Ectodermal cell (in vitro differentiated cells): ENCODE measurements around the gene TASP1.

ENCODE experiments used
- H3K27ac ChIP-seq: 2 replicates; pipeline ENCODE4 v1.7.0; 2013; ENCODE audit warnings: mild to moderate bottlenecking, low read depth, low read length; ENCODE audit not compliant: insufficient read depth, poor library complexity, severe bottlenecking
- H3K27me3 ChIP-seq: 2 replicates; pipeline ENCODE4 v1.7.0; 2013; ENCODE audit warnings: mild to moderate bottlenecking, low read length; ENCODE audit not compliant: insufficient read depth, control insufficient read depth, poor library complexity, severe bottlenecking
- H3K36me3 ChIP-seq: one replicate; pipeline ENCODE4 v1.7.0; 2013; ENCODE audit warnings: low read length; ENCODE audit not compliant: control insufficient read depth, insufficient read depth
- H3K4me1 ChIP-seq: one replicate; pipeline ENCODE4 v1.7.0; 2013; ENCODE audit warnings: low read length; ENCODE audit not compliant: control insufficient read depth, insufficient read depth
- H3K4me3 ChIP-seq: 2 replicates; pipeline ENCODE4 v1.7.0; 2013; ENCODE audit warnings: low read depth, low read length, control low read depth; ENCODE audit not compliant: insufficient read depth
- H3K9me3 ChIP-seq: 2 replicates; pipeline ENCODE4 v1.7.0; 2013; ENCODE audit warnings: mild to moderate bottlenecking, low read length, moderate library complexity; ENCODE audit not compliant: control insufficient read depth
- WGBS, 2 experiments: methylation state at CpG; one replicate each; pipeline ENCODE4 v1.1.7; 2013; ENCODE audit warnings: missing lambda C conversion rate in 2 of 2; 5-methylcytosine and 5-hydroxymethylcytosine counted together

The TASP1 gene

DNA sequence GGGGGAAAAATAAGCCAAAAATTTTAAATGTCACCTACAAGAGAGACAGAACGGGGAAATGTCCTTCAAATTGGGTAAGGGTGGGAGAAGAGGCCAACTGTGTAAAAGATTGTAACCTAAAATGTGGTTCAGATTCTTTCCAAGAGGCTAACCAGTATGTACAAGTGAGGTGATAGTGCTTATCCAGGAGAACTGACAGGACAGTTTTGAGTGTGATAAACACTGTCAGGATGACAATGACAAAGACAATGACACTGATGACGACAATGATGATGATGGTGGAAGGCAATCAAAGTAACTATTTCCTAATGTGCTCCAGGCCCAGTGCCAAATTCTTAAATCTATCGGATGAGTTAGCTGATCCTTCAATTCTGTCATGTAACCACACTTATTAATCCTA is 57.3 kb downstream of the TASP1 start:
- Histone ChIP-seq H3K4me3 (no peak overlapping the region), H3K27ac (no peak overlapping the region), H3K36me3 (no peaks in the 10 kb centered on the region), H3K9me3 (peaks cover 2% of the 10 kb centered on the region), H3K27me3 (no peaks in the 10 kb centered on the region), H3K4me1 (no peaks in the 10 kb centered on the region)
- WGBS, 2 experiments = 97 to 98% methylated on average over 3 of the region's 3 CpGs

- no peaks in the 10 kb centered on the region for H3K36me3 ChIP-seq
- H3K9me3 ChIP-seq = no peaks in the 10 kb centered on the region
- no peaks in the 10 kb centered on the region for H3K4me1 ChIP-seq
- no peak overlapping the region for H3K27ac ChIP-seq
- H3K4me3 ChIP-seq = no peak overlapping the region
- H3K27me3 ChIP-seq = no peaks in the 10 kb centered on the region
- 98 to 100% methylated on average over 4 of the region's 5 CpGs for WGBS, 2 experiments
These were observed 58.0 kb downstream of the TASP1 start for GRCh38 chr20:13580707-13581106.

DNA sequence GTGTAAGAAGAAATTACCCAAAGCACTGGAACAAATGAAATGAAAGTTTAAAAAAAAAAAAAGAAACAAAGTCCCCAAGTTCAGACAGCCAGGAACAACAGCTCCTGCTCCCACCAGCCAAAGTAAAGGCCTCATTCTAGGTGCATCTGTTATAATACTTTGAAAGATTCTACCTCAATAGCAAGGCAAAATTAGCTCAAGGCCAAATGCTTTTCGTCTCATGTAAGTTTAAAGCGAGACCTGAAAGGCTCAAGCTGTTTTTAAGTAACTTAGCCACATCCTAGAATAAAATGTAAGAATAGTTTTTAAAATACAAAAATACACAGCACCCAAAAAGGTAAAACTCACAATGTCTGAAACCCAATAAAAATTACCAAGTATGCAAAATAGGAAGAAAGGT is 64.7 kb downstream of the TASP1 start:
- no peaks in the 10 kb centered on the region for H3K4me1 ChIP-seq
- H3K27ac ChIP-seq = no peak overlapping the region
- WGBS, 2 experiments = 92% methylated on average over 2 of the region's 2 CpGs; no CpG with 5 or more reads in 1 of the 2 experiments
- no peak overlapping the region for H3K4me3 ChIP-seq
- H3K9me3 ChIP-seq = no peaks in the 10 kb centered on the region
- H3K27me3 ChIP-seq = no peaks in the 10 kb centered on the region
- H3K36me3 ChIP-seq = no peaks in the 10 kb centered on the region

DNA sequence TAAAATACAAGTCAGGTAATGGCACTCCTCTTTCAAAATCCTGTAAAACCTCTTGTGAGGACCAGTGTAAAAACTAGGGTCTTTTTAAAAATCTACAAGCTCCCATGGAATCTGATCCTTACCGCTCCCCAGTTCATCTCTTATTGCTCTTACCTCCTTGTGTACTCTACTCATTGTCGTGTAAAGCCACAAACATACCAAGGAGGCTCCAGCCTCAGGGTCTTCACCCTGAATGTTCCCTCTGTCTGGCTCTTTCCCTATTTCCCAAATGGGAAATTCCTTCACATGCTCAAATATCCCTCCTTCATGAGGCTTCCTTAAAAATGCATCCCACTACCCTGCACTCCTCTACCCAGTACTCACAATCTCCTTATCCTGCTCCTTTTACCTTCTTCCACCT is 67.1 kb downstream of the TASP1 start:
- Histone ChIP-seq H3K27me3 (no peaks in the 10 kb centered on the region), H3K9me3 (no peaks in the 10 kb centered on the region), H3K36me3 (no peaks in the 10 kb centered on the region), H3K27ac (no peak overlapping the region), H3K4me3 (no peak overlapping the region), H3K4me1 (no peaks in the 10 kb centered on the region)
- 66 to 72% methylated on average over 2 of the region's 2 CpGs for WGBS, 2 experiments

- Histone ChIP-seq H3K9me3 (no peaks in the 10 kb centered on the region), H3K36me3 (no peaks in the 10 kb centered on the region), H3K4me1 (no peaks in the 10 kb centered on the region), H3K27ac (no peak overlapping the region), H3K27me3 (no peaks in the 10 kb centered on the region), H3K4me3 (no peak overlapping the region)
- 94% methylated on average over 3 of the region's 3 CpGs for WGBS, 2 experiments
These were observed 71.1 kb downstream of the TASP1 start for GRCh38 chr20:13567663-13568062.

DNA sequence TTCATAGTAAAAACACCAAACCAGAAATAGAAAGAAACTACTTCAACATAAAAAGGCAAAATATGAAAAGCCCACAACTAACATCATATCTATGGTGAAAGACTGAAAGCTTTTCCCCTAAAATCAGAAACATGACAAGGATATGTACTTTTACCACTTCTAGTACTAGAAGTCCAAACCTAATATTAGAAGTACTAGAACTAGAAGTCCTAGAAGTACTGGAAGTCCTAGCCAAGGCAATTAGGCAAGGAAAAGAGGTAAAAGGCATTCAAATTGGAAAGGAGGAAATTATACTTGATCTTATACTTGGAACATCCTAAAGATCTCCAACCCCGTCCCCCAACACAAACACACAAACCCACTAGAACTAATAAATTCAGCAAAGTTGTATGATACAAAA is 74.9 kb downstream of the TASP1 start:
- H3K4me1 ChIP-seq = no peaks in the 10 kb centered on the region
- no peak overlapping the region for H3K27ac ChIP-seq
- H3K27me3 ChIP-seq = no peaks in the 10 kb centered on the region
- no peaks in the 10 kb centered on the region for H3K36me3 ChIP-seq
- H3K9me3 ChIP-seq = no peaks in the 10 kb centered on the region
- H3K4me3 ChIP-seq = no peak overlapping the region
- WGBS, 2 experiments = 94 to 100% methylated on average over 1 of the region's 1 CpG

- no peaks in the 10 kb centered on the region for H3K36me3 ChIP-seq
- no peaks in the 10 kb centered on the region for H3K4me1 ChIP-seq
- H3K27me3 ChIP-seq = no peaks in the 10 kb centered on the region
- H3K27ac ChIP-seq = no peak overlapping the region
- H3K4me3 ChIP-seq = no peak overlapping the region
- H3K9me3 ChIP-seq = no peaks in the 10 kb centered on the region
- WGBS, 2 experiments = 92 to 93% methylated on average over 1 of the region's 1 CpG
These were observed 84.0 kb downstream of the TASP1 start for GRCh38 chr20:13554706-13555105.

DNA sequence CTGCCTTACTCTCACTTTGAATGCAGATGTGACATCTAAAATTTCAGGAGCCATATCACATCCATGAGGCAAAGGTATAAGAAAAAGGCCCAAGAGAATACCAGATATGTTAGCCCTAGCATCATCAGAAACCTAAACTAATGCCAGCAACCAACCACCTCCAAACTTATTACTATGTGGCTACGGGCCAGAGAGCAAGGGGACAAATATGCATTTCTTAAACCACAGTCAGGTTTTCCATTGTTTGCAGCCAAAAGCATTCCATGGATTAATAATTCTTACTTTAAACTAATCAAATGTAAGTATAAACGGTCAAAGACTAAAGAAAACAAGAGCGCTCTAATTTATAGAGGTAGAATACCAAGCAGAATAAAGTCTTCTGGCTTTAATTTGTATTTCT is 84.7 kb downstream of the TASP1 start:
- WGBS, 2 experiments = 94 to 97% methylated on average over 1 to 3 of the region's 3 CpGs
- Histone ChIP-seq H3K36me3 (no peaks in the 10 kb centered on the region), H3K27me3 (no peaks in the 10 kb centered on the region), H3K4me1 (no peaks in the 10 kb centered on the region), H3K27ac (no peak overlapping the region), H3K9me3 (no peaks in the 10 kb centered on the region), H3K4me3 (no peak overlapping the region)

- H3K27ac ChIP-seq = no peak overlapping the region
- no peaks in the 10 kb centered on the region for H3K4me1 ChIP-seq
- H3K9me3 ChIP-seq = no peaks in the 10 kb centered on the region
- 86 to 92% methylated on average over 5 of the region's 5 CpGs for WGBS, 2 experiments
- H3K4me3 ChIP-seq = no peak overlapping the region
- no peaks in the 10 kb centered on the region for H3K27me3 ChIP-seq
- H3K36me3 ChIP-seq = no peaks in the 10 kb centered on the region
These were observed 86.7 kb downstream of the TASP1 start for GRCh38 chr20:13552061-13552460.

GRCh38 chr20:13549451-13549850 is 89.3 kb downstream of the TASP1 start:
- Histone ChIP-seq H3K27ac (no peak overlapping the region), H3K4me3 (no peak overlapping the region), H3K9me3 (no peaks in the 10 kb centered on the region), H3K4me1 (no peaks in the 10 kb centered on the region), H3K27me3 (no peaks in the 10 kb centered on the region), H3K36me3 (no peaks in the 10 kb centered on the region)
- WGBS, 2 experiments = 93 to 96% methylated on average over 1 of the region's 1 CpG

DNA sequence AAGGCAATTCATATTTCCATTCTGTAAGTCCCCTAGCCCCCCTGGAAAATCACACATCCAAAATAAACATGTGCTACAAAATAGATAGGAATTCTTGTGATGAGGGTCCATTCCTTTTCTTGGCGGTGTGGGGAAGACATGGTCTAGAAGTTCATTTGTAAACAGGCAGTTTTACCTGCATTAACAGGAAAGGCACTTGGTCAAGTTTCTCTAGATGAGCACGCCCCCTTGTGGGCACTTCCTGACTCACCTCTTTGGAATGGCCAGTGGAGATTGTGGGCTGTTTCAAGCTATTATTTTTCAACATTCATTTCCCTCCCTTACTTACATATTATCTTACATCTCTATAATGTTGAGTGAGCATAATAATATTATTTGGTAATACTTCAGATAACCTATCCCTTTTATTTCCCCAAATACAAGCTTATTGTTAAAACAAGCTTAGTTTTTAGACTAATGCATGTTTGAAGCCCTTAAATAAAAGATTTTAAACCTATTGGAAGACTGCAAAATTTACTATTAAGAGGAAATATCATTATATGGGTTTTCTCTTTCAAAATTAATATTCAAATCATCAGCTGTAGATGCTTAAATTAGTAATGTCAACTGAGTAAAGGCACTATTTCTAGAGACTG is 92.1 kb downstream of the TASP1 start:
- no peaks in the 10 kb centered on the region for H3K9me3 ChIP-seq
- H3K27ac ChIP-seq = no peak overlapping the region
- no peaks in the 10 kb centered on the region for H3K27me3 ChIP-seq
- WGBS, 2 experiments = 20 to 35% methylated on average over 2 of the region's 2 CpGs
- H3K4me3 ChIP-seq = no peak overlapping the region
- H3K36me3 ChIP-seq = no peaks in the 10 kb centered on the region
- no peaks in the 10 kb centered on the region for H3K4me1 ChIP-seq
